Stimulated activated CD8-positive, alpha-beta memory T cell treated with anti-CD3 and anti-CD28 coated beads, Interleukin-15, amount 100 ng/mL, for 4 hours (primary cell): ENCODE measurements around the gene ADRB2.

Experiments
- DNase-seq, 2 donors: peaks; one replicate each; pipeline ENCODE4 v3.0.0-alpha.2; 2020; ENCODE audit warnings: low read depth in 2 of 2

Gene ADRB2

GRCh38 chr5:148831590-148832565 lies 5.5 kb downstream of the ADRB2 start:
- no peak for DNase-seq

GRCh38 chr5:148833122-148833521 lies 6.7 kb downstream of the ADRB2 start:
- DNase-seq = no peak

GRCh38 chr5:148833925-148834324 lies 7.5 kb downstream of the ADRB2 start:
- DNase-seq = no peak

- DNase-seq = no peak
Measured at GRCh38 chr5:148834689-148835088, 8.3 kb downstream of the ADRB2 start.

GRCh38 chr5:148836272-148837250 lies 10.2 kb downstream of the ADRB2 start:
- DNase-seq = no peak

GRCh38 chr5:148837383-148837782 lies 11.0 kb downstream of the ADRB2 start:
- no peak for DNase-seq

- DNase-seq = no peak
Measured at GRCh38 chr5:148838357-148838756, 11.9 kb downstream of the ADRB2 start.

- no peak for DNase-seq
Measured at GRCh38 chr5:148839960-148840359, 13.5 kb downstream of the ADRB2 start.

GRCh38 chr5:148840531-148840930 lies 14.1 kb downstream of the ADRB2 start:
- no peak for DNase-seq

GRCh38 chr5:148841519-148841918 lies 15.1 kb downstream of the ADRB2 start:
- DNase-seq = no peak

GRCh38 chr5:148842161-148842560 lies 15.8 kb downstream of the ADRB2 start:
- no peak for DNase-seq

GRCh38 chr5:148843510-148844318 lies 17.3 kb downstream of the ADRB2 start:
- no peak for DNase-seq

GRCh38 chr5:148844433-148845280 lies 18.2 kb downstream of the ADRB2 start:
- peak; percentile 14 to 32 for DNase-seq

- DNase-seq = no peak
Measured at GRCh38 chr5:148846930-148847329, 20.5 kb downstream of the ADRB2 start.

- DNase-seq = no peak
Measured at GRCh38 chr5:148847456-148847855, 21.0 kb downstream of the ADRB2 start.

GRCh38 chr5:148848393-148849031 lies 22.1 kb downstream of the ADRB2 start:
- no peak for DNase-seq

- no peak for DNase-seq
Measured at GRCh38 chr5:148849461-148849860, 23.1 kb downstream of the ADRB2 start.

GRCh38 chr5:148850836-148851235 lies 24.4 kb downstream of the ADRB2 start:
- no peak for DNase-seq

GRCh38 chr5:148853868-148854267 lies 27.5 kb downstream of the ADRB2 start:
- no peak for DNase-seq
